OCI-LY7 (cell line): ENCODE measurements around the gene SYTL2.

Experiments
- EZH2phosphoT487 ChIP-seq: fragments of 200-600 bp; sonication (generic); IDR thresholded peaks from 2 replicates; pipeline ENCODE4 v1.6.1; 2018; ENCODE audit warnings: low read depth, borderline replicate concordance, mild to moderate bottlenecking, mixed run types, antibody characterized with exemption, low read length, moderate library complexity, mixed read lengths
- TF ChIP-seq, protein P1 (sequence below): fragments of 200-600 bp; sonication (generic); conservative IDR thresholded peaks from 2 replicates; pipeline ENCODE4 v1.5.1; 2014; ENCODE audit warnings: mild to moderate bottlenecking, antibody characterized with exemption, low read length, moderate library complexity, mixed read lengths

DNA sequence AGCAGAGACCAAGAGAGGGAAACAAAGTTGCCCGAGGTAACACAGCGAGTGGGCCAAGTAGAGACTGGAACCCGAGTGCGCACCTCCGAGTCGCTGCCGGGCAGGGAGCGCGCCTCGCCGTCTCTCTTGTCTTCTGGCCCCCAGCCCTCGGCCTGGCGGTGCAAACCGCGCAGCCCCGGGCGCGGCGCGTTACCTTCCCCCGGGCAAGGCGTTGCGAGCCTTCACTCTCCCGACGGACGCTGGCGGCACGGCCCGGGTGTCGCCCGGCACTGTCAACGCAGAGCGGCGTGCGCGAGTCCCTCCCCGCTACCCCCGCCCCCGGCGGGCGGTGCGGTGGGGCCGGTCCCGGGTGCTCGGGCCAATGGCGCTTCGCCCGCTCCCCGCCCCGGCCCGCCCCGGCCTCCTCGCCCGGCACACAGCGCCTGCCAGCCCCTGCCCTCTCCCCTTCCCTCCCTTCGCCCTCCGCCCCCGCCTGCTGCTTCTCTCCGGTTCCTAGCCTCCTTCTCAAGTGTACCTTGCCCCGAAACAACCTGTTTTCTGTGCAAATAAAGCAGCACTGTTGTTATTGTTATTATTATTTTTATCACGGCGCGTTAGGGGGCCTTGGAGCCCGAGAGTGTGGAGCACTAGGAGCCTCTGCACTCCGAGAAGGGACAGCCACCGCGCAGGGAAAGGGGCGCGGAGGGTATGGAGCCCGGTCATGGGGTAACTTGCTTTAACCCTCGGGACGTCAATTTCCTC, at the start of gene SYTL2:
- TF ChIP-seq, protein P1, sequence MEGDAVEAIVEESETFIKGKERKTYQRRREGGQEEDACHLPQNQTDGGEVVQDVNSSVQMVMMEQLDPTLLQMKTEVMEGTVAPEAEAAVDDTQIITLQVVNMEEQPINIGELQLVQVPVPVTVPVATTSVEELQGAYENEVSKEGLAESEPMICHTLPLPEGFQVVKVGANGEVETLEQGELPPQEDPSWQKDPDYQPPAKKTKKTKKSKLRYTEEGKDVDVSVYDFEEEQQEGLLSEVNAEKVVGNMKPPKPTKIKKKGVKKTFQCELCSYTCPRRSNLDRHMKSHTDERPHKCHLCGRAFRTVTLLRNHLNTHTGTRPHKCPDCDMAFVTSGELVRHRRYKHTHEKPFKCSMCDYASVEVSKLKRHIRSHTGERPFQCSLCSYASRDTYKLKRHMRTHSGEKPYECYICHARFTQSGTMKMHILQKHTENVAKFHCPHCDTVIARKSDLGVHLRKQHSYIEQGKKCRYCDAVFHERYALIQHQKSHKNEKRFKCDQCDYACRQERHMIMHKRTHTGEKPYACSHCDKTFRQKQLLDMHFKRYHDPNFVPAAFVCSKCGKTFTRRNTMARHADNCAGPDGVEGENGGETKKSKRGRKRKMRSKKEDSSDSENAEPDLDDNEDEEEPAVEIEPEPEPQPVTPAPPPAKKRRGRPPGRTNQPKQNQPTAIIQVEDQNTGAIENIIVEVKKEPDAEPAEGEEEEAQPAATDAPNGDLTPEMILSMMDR: no peak
- no peak for TF ChIP-seq EZH2phosphoT487
